ENCODE data around the gene MAD1L1.

Gene MAD1L1

DNA sequence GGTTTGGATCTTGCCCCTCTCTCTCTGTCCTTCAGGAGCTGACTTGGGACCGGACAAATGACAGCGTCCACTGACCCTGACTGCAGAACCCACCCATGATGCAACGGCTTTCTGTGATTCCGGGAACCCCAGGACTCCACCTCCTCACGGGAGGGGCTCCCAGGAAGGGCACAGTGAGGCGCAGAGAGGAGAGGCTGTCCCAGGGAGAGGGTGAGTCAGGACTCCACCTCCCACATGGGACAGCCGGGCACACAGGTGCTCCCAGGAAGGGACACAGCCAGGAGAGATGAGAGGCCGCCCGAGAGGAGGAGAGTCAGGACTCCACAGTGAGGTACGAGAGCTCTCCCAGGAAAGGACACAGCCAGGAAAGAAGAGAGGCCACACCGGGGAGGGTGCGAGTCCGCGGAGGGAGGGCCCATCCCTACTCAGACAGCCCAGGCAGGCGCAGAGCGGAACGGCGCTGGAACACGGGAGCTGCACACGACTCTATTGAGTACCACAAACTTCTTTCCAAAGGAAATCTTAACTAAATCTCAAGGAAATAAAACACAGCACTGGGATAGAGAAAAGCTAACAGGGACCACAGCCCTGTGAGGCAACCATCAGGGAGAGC, 162.5 kb downstream of the MAD1L1 start:
- no peak for DNase-seq (ENCODE audit: extremely low read depth, low read depth)
- TF ChIP-seq, protein P1, sequence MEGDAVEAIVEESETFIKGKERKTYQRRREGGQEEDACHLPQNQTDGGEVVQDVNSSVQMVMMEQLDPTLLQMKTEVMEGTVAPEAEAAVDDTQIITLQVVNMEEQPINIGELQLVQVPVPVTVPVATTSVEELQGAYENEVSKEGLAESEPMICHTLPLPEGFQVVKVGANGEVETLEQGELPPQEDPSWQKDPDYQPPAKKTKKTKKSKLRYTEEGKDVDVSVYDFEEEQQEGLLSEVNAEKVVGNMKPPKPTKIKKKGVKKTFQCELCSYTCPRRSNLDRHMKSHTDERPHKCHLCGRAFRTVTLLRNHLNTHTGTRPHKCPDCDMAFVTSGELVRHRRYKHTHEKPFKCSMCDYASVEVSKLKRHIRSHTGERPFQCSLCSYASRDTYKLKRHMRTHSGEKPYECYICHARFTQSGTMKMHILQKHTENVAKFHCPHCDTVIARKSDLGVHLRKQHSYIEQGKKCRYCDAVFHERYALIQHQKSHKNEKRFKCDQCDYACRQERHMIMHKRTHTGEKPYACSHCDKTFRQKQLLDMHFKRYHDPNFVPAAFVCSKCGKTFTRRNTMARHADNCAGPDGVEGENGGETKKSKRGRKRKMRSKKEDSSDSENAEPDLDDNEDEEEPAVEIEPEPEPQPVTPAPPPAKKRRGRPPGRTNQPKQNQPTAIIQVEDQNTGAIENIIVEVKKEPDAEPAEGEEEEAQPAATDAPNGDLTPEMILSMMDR (IDR thresholded peaks at IDR 0.05; ENCODE audit: low read depth, low read length, missing control alignments) = no peak
- no peak overlapping the region for H3K4me3 ChIP-seq (replicated peaks; ENCODE audit: low read depth, low read length)

DNA sequence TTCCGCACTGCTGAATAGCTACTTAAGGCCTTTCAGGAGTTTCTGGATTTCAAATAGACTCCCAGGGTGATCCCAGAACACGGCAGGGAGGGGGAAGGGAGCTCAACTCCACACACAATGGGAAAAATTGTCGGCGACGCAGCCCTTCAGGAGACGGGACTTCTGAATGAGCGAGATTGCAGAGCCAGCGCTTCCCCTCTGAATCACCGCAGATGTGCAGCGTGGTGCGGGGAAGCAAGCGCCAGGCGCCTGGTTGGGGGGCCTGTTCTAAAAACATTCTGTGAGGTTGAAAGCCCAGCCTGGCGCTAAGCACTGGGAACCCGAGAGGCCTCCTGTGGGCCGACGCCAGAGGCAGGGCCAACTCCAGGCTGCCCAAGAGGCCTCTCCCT, 163.3 kb downstream of the MAD1L1 start:
- TF ChIP-seq, protein P1 (IDR thresholded peaks at IDR 0.05; ENCODE audit: low read depth, low read length, missing control alignments) = no peak
- no peak overlapping the region for H3K4me3 ChIP-seq (replicated peaks; ENCODE audit: low read depth, low read length)
- DNase-seq (ENCODE audit: extremely low read depth, low read depth) = no peak

DNA sequence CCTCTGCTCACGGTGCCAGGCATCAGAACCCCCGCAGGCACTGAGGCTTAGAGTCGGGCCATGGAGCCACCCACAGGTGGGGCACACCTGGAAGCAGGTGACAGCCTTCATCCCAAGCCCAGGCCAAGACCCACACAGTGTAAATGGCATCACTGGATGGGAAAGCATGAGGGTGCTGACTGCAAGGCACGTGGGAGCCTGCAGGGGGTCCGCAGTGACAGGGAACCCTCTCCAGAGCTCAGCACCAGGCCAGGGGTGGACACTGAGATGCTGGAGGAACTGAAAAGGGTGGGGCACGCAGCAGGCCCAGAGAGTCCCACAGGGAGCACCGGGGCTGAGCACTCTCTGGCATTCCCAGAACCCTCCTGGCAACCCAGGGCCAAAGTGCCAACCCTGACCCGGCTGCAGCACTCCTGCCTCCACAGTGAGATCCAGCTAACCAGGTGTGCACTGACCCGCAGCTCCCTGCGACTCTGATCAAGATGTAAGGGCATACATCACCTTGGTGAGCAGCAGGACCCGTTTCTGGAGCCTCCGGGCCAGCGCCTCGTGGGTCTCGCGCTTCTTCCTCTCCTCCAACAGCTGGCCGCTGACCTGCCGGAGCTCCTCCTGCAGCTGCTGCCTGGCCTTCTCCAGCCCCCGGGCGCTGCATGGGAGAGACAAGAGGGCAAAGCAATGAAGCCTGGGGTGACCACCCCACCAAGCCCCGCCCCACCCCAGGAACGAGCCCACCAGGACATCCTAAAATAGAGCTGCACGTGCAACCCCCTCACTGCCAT, 163.9 kb downstream of the MAD1L1 start:
- TF ChIP-seq, protein P1 (IDR thresholded peaks at IDR 0.05; ENCODE audit: low read depth, low read length, missing control alignments) = peak; percentile 4
- no peak for DNase-seq (ENCODE audit: extremely low read depth, low read depth)
- no peak overlapping the region for H3K4me3 ChIP-seq (replicated peaks; ENCODE audit: low read depth, low read length)

DNA sequence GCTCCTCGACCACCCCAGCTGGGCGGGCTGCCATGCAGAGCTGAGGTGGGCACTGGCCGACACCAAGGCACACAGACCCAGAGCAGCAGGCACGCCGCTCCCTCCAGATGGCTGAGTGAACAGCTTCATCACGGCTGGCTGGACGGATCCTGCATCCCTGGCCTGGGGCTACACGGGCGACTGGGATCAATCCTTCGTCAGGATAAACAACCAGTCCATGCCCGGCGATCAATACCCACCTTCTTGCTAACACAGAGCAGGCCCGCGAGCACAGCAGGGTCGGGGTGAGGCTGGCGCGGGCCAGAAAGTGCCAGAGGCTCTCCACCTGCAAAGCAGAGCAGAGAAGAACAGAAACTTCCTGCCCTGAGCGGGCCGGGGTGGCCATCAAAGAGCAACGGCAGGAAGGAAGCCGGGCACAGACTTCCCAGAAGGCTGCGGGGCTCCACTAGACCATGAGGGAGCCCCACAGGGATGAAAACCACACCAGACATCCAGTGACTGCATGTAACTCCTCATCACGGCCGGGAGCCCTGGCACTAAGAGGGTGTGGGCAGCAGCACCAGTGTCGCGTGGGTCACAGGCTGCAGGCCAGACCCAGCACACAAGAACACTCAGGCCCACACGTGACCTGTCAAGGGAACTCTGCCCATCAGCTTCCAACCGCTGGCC, 166.4 kb downstream of the MAD1L1 start:
- H3K4me3 ChIP-seq (replicated peaks; ENCODE audit: low read depth, low read length) = no peak overlapping the region
- TF ChIP-seq, protein P1 (IDR thresholded peaks at IDR 0.05; ENCODE audit: low read depth, low read length, missing control alignments) = no peak
- DNase-seq (ENCODE audit: extremely low read depth, low read depth) = no peak

DNA sequence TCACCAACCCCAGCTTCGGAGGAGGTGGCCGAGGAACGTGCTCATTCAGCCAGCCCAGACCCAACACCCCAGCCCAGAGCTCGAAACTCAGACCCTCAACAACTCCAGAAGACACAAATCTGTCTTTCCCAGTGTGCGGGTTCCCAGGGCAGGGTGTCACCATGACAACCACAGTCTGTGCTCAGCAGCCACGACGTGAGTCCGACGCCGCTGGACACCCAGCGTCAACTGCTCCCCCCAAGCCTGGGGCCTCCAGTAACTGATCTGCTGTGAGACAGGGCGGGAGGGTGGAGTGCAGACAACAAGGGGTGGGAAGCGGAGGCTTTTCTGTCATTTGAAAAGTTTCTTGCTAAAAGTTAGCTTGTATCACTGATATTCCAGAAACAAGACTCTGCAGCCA, 167.2 kb downstream of the MAD1L1 start:
- H3K4me3 ChIP-seq (replicated peaks; ENCODE audit: low read depth, low read length) = no peak overlapping the region
- no peak for DNase-seq (ENCODE audit: extremely low read depth, low read depth)
- TF ChIP-seq, protein P1 (IDR thresholded peaks at IDR 0.05; ENCODE audit: low read depth, low read length, missing control alignments) = no peak

DNA sequence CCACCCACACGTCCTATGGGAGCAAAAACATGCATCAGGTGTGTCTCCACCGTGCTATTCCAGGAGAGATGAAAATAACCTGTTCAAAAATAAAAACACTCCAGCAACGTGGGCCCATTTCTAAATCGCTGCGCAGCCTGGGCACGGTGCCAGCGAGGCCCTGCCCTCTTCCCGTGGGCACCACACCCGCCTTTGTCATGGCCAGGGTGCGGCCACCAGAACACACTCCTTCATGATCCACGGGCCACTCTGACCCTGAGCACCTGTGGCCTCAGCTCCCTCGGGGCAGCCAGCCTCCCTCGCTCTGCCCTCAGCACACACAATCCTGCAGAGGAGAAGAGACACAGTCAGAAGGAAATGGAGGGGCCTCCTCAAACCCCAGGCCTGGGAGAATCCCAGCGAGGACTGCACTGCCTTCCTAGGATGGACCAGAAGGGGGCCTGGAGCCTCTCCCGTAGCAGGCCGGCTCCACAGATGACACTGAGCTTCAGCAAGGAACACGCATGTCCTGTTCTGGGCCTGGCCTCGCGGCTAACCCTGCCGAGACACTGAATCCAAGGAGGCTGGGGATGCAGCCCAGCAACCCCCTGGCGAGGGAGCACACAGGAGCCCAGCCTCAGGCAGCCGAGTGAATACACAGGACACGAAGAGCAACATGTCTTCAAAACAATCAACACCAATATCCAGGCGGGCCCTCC, 169.0 kb downstream of the MAD1L1 start:
- no peak for DNase-seq (ENCODE audit: extremely low read depth, low read depth)
- no peak overlapping the region for H3K4me3 ChIP-seq (replicated peaks; ENCODE audit: low read depth, low read length)
- TF ChIP-seq, protein P1 (IDR thresholded peaks at IDR 0.05; ENCODE audit: low read depth, low read length, missing control alignments) = peak; percentile 38

Data from HFF-Myc (cell line).